Measurements from ENCODE around the gene POU3F1. TPM values are rescaled to one million over a fixed set of nuclear protein-coding genes. Genes with fewer than 3 reads are reported as not detected.

Gene POU3F1
- total and polyA plus RNA-seq, 8 donors = 0.07 to 0.57 (median 0.08) TPM; not detected in 4

DNA sequence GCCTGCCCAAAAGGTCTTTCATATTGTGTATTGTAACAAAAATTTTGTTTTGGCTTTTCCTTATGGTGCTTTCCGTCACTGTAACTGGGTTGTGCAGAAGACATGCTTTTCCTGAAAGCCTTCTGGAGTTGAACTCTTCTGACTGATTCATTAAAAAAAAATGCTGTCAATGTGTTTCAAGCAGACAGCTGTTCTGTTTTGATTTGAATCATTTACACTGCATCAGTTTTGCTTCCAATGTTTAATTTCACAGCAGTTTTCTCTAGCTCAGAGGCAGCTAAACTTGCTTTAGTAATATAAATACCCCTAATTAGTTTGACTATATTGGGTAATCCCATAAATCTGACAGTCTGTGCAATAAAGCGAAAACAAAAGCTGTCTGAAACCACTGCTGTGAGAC, 26.2 kb downstream of the POU3F1 start:
- Histone ChIP-seq H3K27me3 (no peaks in the 10 kb centered on the region), H3K4me1 (peaks cover 0 to 4% (median 2%) of the 10 kb centered on the region in 3 donors), H3K36me3 (peaks cover 0 to 75% (median 48%) of the 10 kb centered on the region in 3 donors), H3K4me3 (no peak overlapping the region), H3K9me3 (no peaks in the 10 kb centered on the region), H3K27ac (no peak overlapping the region)
- DNase-seq (no peak), FAIRE-seq (no peak), ATAC-seq (no peak)
- WGBS, 2 donors = 97% methylated on average over 2 of the region's 2 CpGs
- TF ChIP-seq, protein P1, sequence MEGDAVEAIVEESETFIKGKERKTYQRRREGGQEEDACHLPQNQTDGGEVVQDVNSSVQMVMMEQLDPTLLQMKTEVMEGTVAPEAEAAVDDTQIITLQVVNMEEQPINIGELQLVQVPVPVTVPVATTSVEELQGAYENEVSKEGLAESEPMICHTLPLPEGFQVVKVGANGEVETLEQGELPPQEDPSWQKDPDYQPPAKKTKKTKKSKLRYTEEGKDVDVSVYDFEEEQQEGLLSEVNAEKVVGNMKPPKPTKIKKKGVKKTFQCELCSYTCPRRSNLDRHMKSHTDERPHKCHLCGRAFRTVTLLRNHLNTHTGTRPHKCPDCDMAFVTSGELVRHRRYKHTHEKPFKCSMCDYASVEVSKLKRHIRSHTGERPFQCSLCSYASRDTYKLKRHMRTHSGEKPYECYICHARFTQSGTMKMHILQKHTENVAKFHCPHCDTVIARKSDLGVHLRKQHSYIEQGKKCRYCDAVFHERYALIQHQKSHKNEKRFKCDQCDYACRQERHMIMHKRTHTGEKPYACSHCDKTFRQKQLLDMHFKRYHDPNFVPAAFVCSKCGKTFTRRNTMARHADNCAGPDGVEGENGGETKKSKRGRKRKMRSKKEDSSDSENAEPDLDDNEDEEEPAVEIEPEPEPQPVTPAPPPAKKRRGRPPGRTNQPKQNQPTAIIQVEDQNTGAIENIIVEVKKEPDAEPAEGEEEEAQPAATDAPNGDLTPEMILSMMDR (IDR thresholded peaks at IDR 0.05) = no peak
- intact Hi-C loops (cut with DNase I) = no loop called here

DNA sequence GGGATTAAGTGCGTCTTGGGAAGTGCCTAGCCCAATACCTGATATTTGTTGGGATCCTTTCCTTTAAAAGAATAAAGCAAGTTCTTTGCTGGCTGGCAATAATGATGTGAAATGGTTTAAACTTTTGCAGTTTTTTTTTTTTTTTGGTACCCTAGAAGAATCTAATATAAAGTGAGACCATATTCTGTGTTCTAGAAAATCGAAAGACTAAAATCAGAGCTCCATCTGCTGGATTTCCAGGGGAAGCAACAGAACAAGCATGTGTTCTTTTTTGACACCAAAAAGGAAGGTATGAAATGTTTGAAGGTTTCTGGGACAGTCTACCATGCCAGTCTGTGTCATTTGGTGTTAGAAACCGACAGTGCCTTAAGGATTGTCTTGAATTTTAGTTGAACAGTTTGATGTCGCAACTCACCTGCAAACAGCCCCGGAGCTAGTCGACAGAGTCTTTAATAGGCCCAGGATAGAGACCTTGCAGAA, 27.7 kb downstream of the POU3F1 start:
- Histone ChIP-seq H3K36me3 (peaks cover 0 to 62% (median 38%) of the 10 kb centered on the region in 3 donors), H3K4me3 (no peak overlapping the region), H3K4me1 (peaks cover 5 to 12% (median 11%) of the 10 kb centered on the region in 3 donors), H3K9me3 (no peaks in the 10 kb centered on the region), H3K27ac (no peak overlapping the region), H3K27me3 (no peaks in the 10 kb centered on the region)
- WGBS, 2 donors = 72 to 73% methylated on average over 6 of the region's 6 CpGs
- intact Hi-C loops (cut with DNase I) = no loop called here
- ATAC-seq (peak in 3 of 4 donors; percentile 25 to 60 (median 47)), DNase-seq (no peak), FAIRE-seq (no peak)
- TF ChIP-seq, protein P1 (IDR thresholded peaks at IDR 0.05) = peak in 3 of 4 donors; percentile 20 to 30 (median 26)

DNA sequence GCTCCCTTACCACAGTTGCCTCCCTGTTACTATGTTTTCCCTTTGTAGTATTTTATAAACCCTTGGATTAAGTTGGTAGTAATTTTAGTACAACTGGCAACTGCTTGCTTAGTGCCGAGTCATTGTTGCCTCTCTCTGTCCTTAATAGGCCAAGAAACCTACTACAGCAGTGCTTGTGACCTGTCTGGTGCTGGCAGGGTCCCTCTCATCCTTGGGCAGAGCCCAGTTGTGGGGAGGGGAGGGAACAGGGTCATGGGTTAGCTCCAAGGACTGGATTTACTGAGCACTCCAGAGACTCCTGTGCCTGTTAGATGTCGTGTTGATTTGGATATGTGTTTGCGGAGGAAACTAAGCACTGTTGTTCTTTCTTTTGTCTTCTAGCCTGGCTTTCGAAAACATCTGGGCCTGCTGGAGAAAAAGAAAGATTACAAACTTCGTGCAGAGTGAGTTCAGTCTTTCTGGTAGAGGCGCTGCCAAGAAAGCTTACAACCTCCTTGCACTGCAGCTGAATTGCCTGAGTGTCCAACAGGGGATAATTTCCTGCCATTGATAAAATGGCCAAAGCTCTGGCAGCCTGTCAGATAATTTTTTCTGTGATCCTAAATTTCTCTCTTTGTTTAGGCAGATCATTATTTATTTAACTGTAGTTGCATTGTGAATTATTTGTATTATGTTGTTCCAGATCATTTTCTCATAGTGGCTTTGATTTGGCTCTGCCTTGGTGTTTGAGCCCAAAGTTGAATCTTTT, 30.4 kb downstream of the POU3F1 start:
- no peaks in the 10 kb centered on the region for H3K27me3 ChIP-seq
- peak in 1 of 6 donors; percentile 17 for DNase-seq
- intact Hi-C loops (cut with DNase I) = no loop called here
- no peak overlapping the region for H3K27ac ChIP-seq
- peaks cover 7 to 19% (median 14%) of the 10 kb centered on the region in 3 donors for H3K4me1 ChIP-seq
- WGBS, 2 donors = 58 to 67% methylated on average over 6 of the region's 6 CpGs
- ATAC-seq = no peak
- peaks cover 0 to 35% (median 22%) of the 10 kb centered on the region in 3 donors for H3K36me3 ChIP-seq
- FAIRE-seq = no peak
- H3K4me3 ChIP-seq = no peak overlapping the region
- H3K9me3 ChIP-seq = no peaks in the 10 kb centered on the region
- TF ChIP-seq, protein P1 (IDR thresholded peaks at IDR 0.05) = no peak

DNA sequence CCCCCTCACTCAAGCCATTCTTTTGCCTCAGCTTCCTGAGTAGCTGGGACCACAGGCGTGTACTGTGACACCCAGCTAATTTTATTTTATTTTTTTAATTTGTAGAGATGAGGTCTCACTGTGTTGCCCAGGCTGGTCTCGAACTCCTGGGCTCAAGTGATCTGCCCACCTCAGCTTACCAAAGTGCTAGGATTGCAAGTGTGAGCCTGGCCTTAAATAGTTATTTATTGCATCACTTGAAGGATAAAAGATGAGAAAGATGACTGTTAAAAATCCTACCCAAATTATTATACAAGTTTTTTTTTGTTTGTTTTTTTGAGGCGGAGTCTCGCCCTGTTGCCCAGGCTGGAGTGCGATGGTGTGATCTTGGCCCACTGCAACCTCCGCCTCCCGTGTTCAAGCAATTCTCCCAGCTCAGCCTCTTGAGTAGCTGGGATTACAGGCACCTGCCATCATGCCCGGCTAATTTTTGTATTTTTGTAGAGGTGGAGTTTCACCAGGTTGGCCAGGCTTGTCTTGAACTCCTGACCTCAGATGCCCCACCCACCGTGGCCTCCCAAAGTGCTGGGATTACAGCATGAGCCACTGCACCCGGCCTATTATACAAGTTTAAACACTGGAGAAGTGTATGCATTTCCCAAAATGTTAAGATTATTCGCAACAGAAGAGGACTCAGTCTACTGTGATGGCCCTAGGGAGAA, 31.7 kb downstream of the POU3F1 start:
- H3K36me3 ChIP-seq = peaks cover 0 to 22% (median 17%) of the 10 kb centered on the region in 3 donors
- no peak for ATAC-seq
- H3K27ac ChIP-seq = no peak overlapping the region
- peak in 1 of 6 donors; percentile 18 for DNase-seq
- no peak for FAIRE-seq
- intact Hi-C loops (cut with DNase I) = no loop called here
- 76 to 78% methylated on average over 11 of the region's 11 CpGs for WGBS, 2 donors
- no peaks in the 10 kb centered on the region for H3K27me3 ChIP-seq
- peaks cover 7 to 19% (median 14%) of the 10 kb centered on the region in 3 donors for H3K4me1 ChIP-seq
- TF ChIP-seq, protein P1 (IDR thresholded peaks at IDR 0.05) = no peak
- no peak overlapping the region for H3K4me3 ChIP-seq
- H3K9me3 ChIP-seq = no peaks in the 10 kb centered on the region
